PC-9 (cell line): ENCODE data around the gene PRKAG2. TPM values are rescaled to one million over a fixed set of nuclear protein-coding genes. Genes with fewer than 3 reads are reported as not detected.
"Not testable (repeated sequence)": the region's sequence is repeated elsewhere in the genome, so short reads cannot be mapped to it uniquely, and the experiment has no call there.

Experiments
- BruUV-seq: library from RNA; stranded (reverse); fragments of 400-500 nt; replicated peaks from 2 replicates; lab custom pipeline; 2021; lab: Mats Ljungman, UMichigan
- CTCF ChIA-PET: fragments of 300-600 bp; sonication (Branson Sonifier 250); formaldehyde crosslinking; loops from one replicate; lab custom pipeline; 2022; ENCODE audit warnings: antibody characterized with exemption; lab: Charles Lee
- POLR2A ChIA-PET: fragments of 300-600 bp; sonication (Branson Sonifier 250); formaldehyde crosslinking; loops from one replicate; lab custom pipeline; 2022; ENCODE audit warnings: antibody characterized with exemption; ENCODE audit not compliant: unreplicated experiment; lab: Charles Lee
- DNase-seq, 2 experiments: peaks; one replicate each; pipeline versions ENCODE4 v3.0.0 to v3.0.0-alpha.2; 2015 to 2022; ENCODE audit warnings: mixed read lengths in 1 of 2
- H2AFZ ChIP-seq: fragments of 200-600 bp; sonication (generic); 2 replicates; pipeline ENCODE4 v1.8.1; 2017; ENCODE audit warnings: antibody characterized with exemption
- H3F3A ChIP-seq: fragments of 200-600 bp; sonication (generic); 2 replicates; pipeline ENCODE4 v1.8.1; 2017; ENCODE audit warnings: antibody characterized with exemption, mild to moderate bottlenecking, low read depth; ENCODE audit not compliant: insufficient read depth
- H3K27ac ChIP-seq: fragments of 200-600 bp; sonication (generic); 2 replicates; pipeline ENCODE4 v1.6.1; 2016; ENCODE audit warnings: mixed run types
- H3K27me3 ChIP-seq: fragments of 200-600 bp; sonication (generic); 2 replicates; pipeline ENCODE4 v1.6.1; 2016; ENCODE audit warnings: low read depth, mixed run types; ENCODE audit not compliant: insufficient read depth
- H3K36me3 ChIP-seq: fragments of 200-600 bp; sonication (generic); 2 replicates; pipeline ENCODE4 v1.6.1; 2016; ENCODE audit warnings: low read depth, mixed run types
- H3K4me1 ChIP-seq: fragments of 200-600 bp; sonication (generic); replicated peaks from 2 replicates; pipeline ENCODE4 v1.6.1; 2016; ENCODE audit warnings: mixed run types; ENCODE audit not compliant: insufficient read depth
- H3K4me2 ChIP-seq: fragments of 200-600 bp; sonication (generic); 2 replicates; pipeline ENCODE4 v1.6.1; 2017; ENCODE audit warnings: mixed run types
- H3K4me3 ChIP-seq: fragments of 200-600 bp; sonication (generic); 2 replicates; pipeline ENCODE4 v1.6.1; 2016; ENCODE audit warnings: mixed run types
- H3K79me2 ChIP-seq: fragments of 200-600 bp; sonication (generic); 2 replicates; pipeline ENCODE4 v1.6.1; 2017; ENCODE audit warnings: low read depth, mixed run types
- H3K9me2 ChIP-seq: fragments of 200-600 bp; sonication (generic); 2 replicates; pipeline ENCODE4 v1.8.1; 2017; ENCODE audit warnings: mild to moderate bottlenecking; ENCODE audit not compliant: insufficient read depth
- H3K9me3 ChIP-seq: fragments of 200-600 bp; sonication (generic); 2 replicates; pipeline ENCODE4 v1.8.1; 2016; ENCODE audit warnings: low read depth; ENCODE audit not compliant: insufficient read depth
- H4K20me1 ChIP-seq: fragments of 200-600 bp; sonication (generic); 2 replicates; pipeline ENCODE4 v1.8.1; 2017; ENCODE audit not compliant: insufficient read depth
- CTCF ChIP-seq: fragments of 200-600 bp; sonication (generic); conservative IDR thresholded peaks from 2 replicates; pipeline ENCODE4 v1.6.1; 2017; ENCODE audit warnings: mixed run types, antibody characterized with exemption, mild to moderate bottlenecking, moderate library complexity
- EZH2 ChIP-seq: fragments of 200-600 bp; sonication (generic); IDR thresholded peaks from 2 replicates; pipeline ENCODE4 v1.8.0; 2017; ENCODE audit warnings: antibody characterized with exemption, low read depth
- intact Hi-C: fragments of 100-400 bp; cut with micrococcal nuclease; formaldehyde crosslinking; loops from one replicate; pipeline ENCODE4 v1.10.0; 2022; ENCODE audit not compliant: unreplicated experiment
- total RNA-seq: library from RNA; stranded (reverse); gene quantifications from 2 replicates; pipeline ENCODE4 v1.2.3, GENCODE V29; 2021

Gene PRKAG2
- total RNA-seq, 1 experiment from 2014 or later: 37.3 TPM

GRCh38 chr7:151798851-151799448, 78.0 kb downstream of the PRKAG2 start:
- Histone ChIP-seq H3K4me1 (peaks cover 27% of the 10 kb centered on the region), H3F3A (peaks cover 19% of the 10 kb centered on the region; the same call in 1 of the 2 replicates), H2AFZ (no peak overlapping the region), H3K36me3 (no peaks in the 10 kb centered on the region), H3K9me2 (no peaks in the 10 kb centered on the region), H3K27me3 (no peaks in the 10 kb centered on the region), H3K4me2 (no peak overlapping the region), H4K20me1 (no peaks in the 10 kb centered on the region), H3K27ac (no peak overlapping the region), H3K79me2 (no peaks in the 10 kb centered on the region), H3K9me3 (no peaks in the 10 kb centered on the region), H3K4me3 (no peak overlapping the region)
- CTCF ChIA-PET: no interaction called here
- BruUV-seq: no TSS peak
- intact Hi-C loops: no loop called here
- DNase-seq: no peak
- TF ChIP-seq CTCF: no peak
- TF ChIP-seq EZH2: no peak
- POLR2A ChIA-PET: no interaction called here

GRCh38 chr7:151797667-151798307, 79.1 kb downstream of the PRKAG2 start:
- DNase-seq: peak in 1 of 2 experiments; percentile 89
- Histone ChIP-seq H3F3A (peaks cover 19% of the 10 kb centered on the region; the same call in 1 of the 2 replicates), H3K4me2 (peak overlapping the region; percentile 67), H3K4me1 (peaks cover 27% of the 10 kb centered on the region), H3K27ac (peak overlapping the region; percentile 63)
- H3K79me2 ChIP-seq, H3K9me2 ChIP-seq, H3K27me3 ChIP-seq, H2AFZ ChIP-seq, H3K36me3 ChIP-seq, CTCF ChIA-PET, H4K20me1 ChIP-seq, H3K4me3 ChIP-seq, H3K9me3 ChIP-seq, BruUV-seq: not testable (repeated sequence)
- intact Hi-C loops: loop anchor here (1.0 kb wide), 1 partner anchor 369 kb away; no protein-coding TSS in a partner anchor
- POLR2A ChIA-PET: interaction anchor here (0.6 kb wide), 1 partner anchor 10 kb away, joined by 4 read pairs; no protein-coding TSS in a partner anchor

GRCh38 chr7:151796871-151797537, 79.9 kb downstream of the PRKAG2 start:
- Histone ChIP-seq H4K20me1 (no peaks in the 10 kb centered on the region), H3K4me3 (no peak overlapping the region), H3K4me1 (peaks cover 27% of the 10 kb centered on the region), H3K4me2 (peak overlapping the region; percentile 67), H3K27ac (peak overlapping the region; percentile 63), H3K9me3 (no peaks in the 10 kb centered on the region), H3K79me2 (no peaks in the 10 kb centered on the region), H3K36me3 (no peaks in the 10 kb centered on the region), H3F3A (peaks cover 19% of the 10 kb centered on the region; the same call in 1 of the 2 replicates), H2AFZ (no peak overlapping the region), H3K9me2 (no peaks in the 10 kb centered on the region), H3K27me3 (no peaks in the 10 kb centered on the region)
- ChIA-PET POLR2A (interaction anchor here (0.5 to 0.6 kb wide), 3 partner anchors 11 to 164 kb away, joined by 3 to 4 read pairs (median 3); no protein-coding TSS in a partner anchor), CTCF (no interaction called here)
- no peak for TF ChIP-seq CTCF
- no peak for TF ChIP-seq EZH2
- intact Hi-C loops: loop anchor here (1.0 kb wide), 1 partner anchor 369 kb away; no protein-coding TSS in a partner anchor
- DNase-seq: peak; percentile 41 to 49
- no TSS peak for BruUV-seq
